A673 (cell line): ENCODE measurements around the gene LBR. TPM values are rescaled to one million over a fixed set of nuclear protein-coding genes. Genes with fewer than 3 reads are reported as not detected.
A peak's percentile ranks its signal among the peaks of the same experiment; 100 is the strongest.
"Not testable (repeated sequence)": the region's sequence is repeated elsewhere in the genome, so short reads cannot be mapped to it uniquely, and the experiment has no call there.

ENCODE experiments used
- BruUV-seq: library from RNA; stranded (reverse); fragments of 400-500 nt; replicated peaks from 2 replicates; lab custom pipeline; 2021; lab: Mats Ljungman, UMichigan
- CTCF ChIA-PET: fragments of 300-600 bp; sonication (Branson Sonifier 250); formaldehyde crosslinking; loops from one replicate; lab custom pipeline; 2022; ENCODE audit warnings: antibody characterized with exemption; lab: Charles Lee
- POLR2A ChIA-PET: fragments of 300-600 bp; sonication (Branson Sonifier 250); formaldehyde crosslinking; loops from one replicate; lab custom pipeline; 2022; ENCODE audit warnings: antibody characterized with exemption; ENCODE audit not compliant: low non-redundant PET; lab: Charles Lee
- DNase-seq: peaks from one replicate; pipeline ENCODE4 v3.0.0-alpha.2; 2015; ENCODE audit warnings: low spot score
- H3K27ac ChIP-seq: fragments of 200-600 bp; sonication (generic); 2 replicates; pipeline ENCODE4 v1.5.1; 2016; ENCODE audit warnings: mixed run types, low read depth, mild to moderate bottlenecking, mixed read lengths, antibody characterized with exemption, low read length; ENCODE audit not compliant: poor library complexity, severe bottlenecking
- H3K27me3 ChIP-seq: fragments of 200-600 bp; sonication (generic); replicated peaks from 2 replicates; pipeline ENCODE4 v1.6.1; 2017; ENCODE audit warnings: mixed run types, low read depth, mild to moderate bottlenecking, mixed read lengths, antibody characterized with exemption, low read length; ENCODE audit not compliant: insufficient read depth, poor library complexity
- H3K36me3 ChIP-seq: fragments of 200-600 bp; sonication (generic); 2 replicates; pipeline ENCODE4 v1.6.1; 2016; ENCODE audit warnings: mixed run types, mild to moderate bottlenecking, mixed read lengths, antibody characterized with exemption, low read length; ENCODE audit not compliant: insufficient read depth, poor library complexity, severe bottlenecking
- H3K4me1 ChIP-seq: fragments of 200-600 bp; sonication (generic); 2 replicates; pipeline ENCODE4 v1.6.1; 2017; ENCODE audit warnings: mixed run types, mild to moderate bottlenecking, mixed read lengths, antibody characterized with exemption, low read length; ENCODE audit not compliant: insufficient read depth, poor library complexity, severe bottlenecking
- H3K4me3 ChIP-seq: fragments of 200-600 bp; sonication (generic); 2 replicates; pipeline ENCODE4 v1.5.1; 2016; ENCODE audit warnings: low read depth, mixed run types, mild to moderate bottlenecking, mixed read lengths, low read length; ENCODE audit not compliant: poor library complexity, severe bottlenecking
- H3K9me3 ChIP-seq: fragments of 200-600 bp; sonication (generic); 2 replicates; pipeline ENCODE4 v1.6.1; 2016; ENCODE audit warnings: mixed run types, low read depth, mild to moderate bottlenecking, mixed read lengths, antibody characterized with exemption, low read length; ENCODE audit not compliant: poor library complexity, severe bottlenecking
- EZH2 ChIP-seq: fragments of 200-600 bp; sonication (generic); IDR thresholded peaks from 2 replicates; pipeline ENCODE4 v1.6.1; 2017; ENCODE audit warnings: borderline replicate concordance, low read depth, mild to moderate bottlenecking, mixed read lengths, antibody characterized with exemption, low read length; ENCODE audit not compliant: poor library complexity, severe bottlenecking
- intact Hi-C: fragments of 100-400 bp; cut with micrococcal nuclease; formaldehyde crosslinking; loops from one replicate; pipeline ENCODE4 v1.10.0; 2022; ENCODE audit not compliant: unreplicated experiment
- total RNA-seq: library from RNA; stranded (reverse); gene quantifications from 2 replicates; pipeline ENCODE4 v1.2.3, GENCODE V29; 2021
- TF ChIP-seq, protein P1 (sequence below): fragments of 300-800, 200-600 bp; sonication (generic); conservative IDR thresholded peaks from 2 replicates; pipeline ENCODE4 v1.5.1; 2017; ENCODE audit warnings: low read depth, mild to moderate bottlenecking, antibody characterized with exemption, low read length, moderate library complexity, mixed read lengths

Gene LBR
- total RNA-seq, 1 experiment from 2014 or later = 147 TPM

DNA sequence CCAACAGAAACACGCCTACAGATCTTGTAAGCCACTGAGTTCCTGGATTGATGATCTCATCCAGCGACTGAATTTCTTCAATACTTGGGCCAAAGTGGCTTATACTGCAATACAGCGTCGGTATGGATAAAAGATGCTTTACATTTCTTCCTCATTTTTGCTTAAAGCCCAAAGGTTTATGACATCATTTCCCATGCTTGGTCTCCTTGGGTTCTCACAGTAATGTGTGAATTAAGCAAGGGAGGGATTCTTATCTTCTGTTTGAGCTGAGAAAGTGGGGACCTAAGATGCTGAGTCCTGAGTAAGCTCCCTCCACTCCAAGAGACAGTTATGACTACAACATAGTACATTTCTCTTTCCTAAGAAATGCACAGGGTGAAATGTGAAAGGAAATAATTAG lies 39.5 kb downstream of the LBR start:
- intact Hi-C loops = no loop called here
- Histone ChIP-seq H3K27ac (no peak overlapping the region), H3K4me3 (no peak overlapping the region), H3K27me3 (no peaks in the 10 kb centered on the region), H3K4me1 (no peaks in the 10 kb centered on the region), H3K36me3 (no peaks in the 10 kb centered on the region), H3K9me3 (no peaks in the 10 kb centered on the region)
- BruUV-seq = no TSS peak
- ChIA-PET POLR2A (interaction anchor here (0.6 kb wide), 1 partner anchor 40 kb away, joined by 4 read pairs; no protein-coding TSS in a partner anchor), CTCF (no interaction called here)
- TF ChIP-seq, protein P1, sequence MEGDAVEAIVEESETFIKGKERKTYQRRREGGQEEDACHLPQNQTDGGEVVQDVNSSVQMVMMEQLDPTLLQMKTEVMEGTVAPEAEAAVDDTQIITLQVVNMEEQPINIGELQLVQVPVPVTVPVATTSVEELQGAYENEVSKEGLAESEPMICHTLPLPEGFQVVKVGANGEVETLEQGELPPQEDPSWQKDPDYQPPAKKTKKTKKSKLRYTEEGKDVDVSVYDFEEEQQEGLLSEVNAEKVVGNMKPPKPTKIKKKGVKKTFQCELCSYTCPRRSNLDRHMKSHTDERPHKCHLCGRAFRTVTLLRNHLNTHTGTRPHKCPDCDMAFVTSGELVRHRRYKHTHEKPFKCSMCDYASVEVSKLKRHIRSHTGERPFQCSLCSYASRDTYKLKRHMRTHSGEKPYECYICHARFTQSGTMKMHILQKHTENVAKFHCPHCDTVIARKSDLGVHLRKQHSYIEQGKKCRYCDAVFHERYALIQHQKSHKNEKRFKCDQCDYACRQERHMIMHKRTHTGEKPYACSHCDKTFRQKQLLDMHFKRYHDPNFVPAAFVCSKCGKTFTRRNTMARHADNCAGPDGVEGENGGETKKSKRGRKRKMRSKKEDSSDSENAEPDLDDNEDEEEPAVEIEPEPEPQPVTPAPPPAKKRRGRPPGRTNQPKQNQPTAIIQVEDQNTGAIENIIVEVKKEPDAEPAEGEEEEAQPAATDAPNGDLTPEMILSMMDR = no peak
- TF ChIP-seq EZH2 = no peak
- no peak for DNase-seq

DNA sequence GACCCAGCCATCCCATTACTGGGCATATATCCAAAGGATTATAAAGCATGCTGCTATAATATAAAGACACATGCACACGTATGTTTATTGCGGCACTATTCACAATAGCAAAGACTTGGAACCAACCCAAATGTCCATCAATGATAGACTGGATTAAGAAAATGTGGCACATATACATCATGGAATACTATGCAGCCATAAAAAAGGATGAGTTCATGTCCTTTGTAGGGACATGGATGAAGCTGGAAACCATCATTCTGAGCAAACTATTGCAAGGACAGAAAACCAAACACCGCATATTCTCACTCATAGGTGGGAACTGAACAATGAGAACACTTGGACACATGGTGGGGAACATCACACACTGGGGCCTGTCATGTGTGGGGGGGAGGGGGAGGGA lies 41.0 kb downstream of the LBR start:
- H3K27ac ChIP-seq, H3K4me1 ChIP-seq, intact Hi-C loops, POLR2A ChIA-PET, BruUV-seq, DNase-seq, H3K27me3 ChIP-seq, H3K36me3 ChIP-seq, CTCF ChIA-PET, H3K9me3 ChIP-seq, H3K4me3 ChIP-seq: not testable (repeated sequence)

DNA sequence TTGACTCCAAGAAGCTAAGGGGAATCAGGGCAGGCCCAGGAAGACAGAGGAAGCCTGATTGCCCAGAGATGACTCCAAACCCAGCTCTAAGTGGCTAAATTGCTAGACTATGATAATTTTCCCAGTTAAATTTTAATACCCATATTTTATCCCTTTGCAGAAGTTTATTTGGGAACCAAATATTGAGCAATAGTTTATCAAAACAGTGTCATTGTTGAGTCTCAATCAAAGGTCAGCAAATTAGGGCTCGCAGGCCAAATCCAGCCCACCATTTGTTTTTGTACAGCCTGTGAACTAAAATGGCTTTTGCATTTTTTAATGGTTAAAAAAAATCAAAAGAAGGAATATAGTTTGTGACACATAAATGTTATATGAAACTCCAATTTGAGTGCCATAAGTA lies 47.1 kb downstream of the LBR start:
- TF ChIP-seq EZH2 = no peak
- TF ChIP-seq, protein P1 = no peak
- ChIA-PET CTCF (interaction anchor here (0.5 kb wide), 1 partner anchor 38 kb away, joined by 3 read pairs; no protein-coding TSS in a partner anchor), POLR2A (no interaction called here)
- no peaks in the 10 kb centered on the region for H3K36me3 ChIP-seq
- no peaks in the 10 kb centered on the region for H3K4me1 ChIP-seq
- DNase-seq = no peak
- no peak overlapping the region for H3K4me3 ChIP-seq
- H3K27me3 ChIP-seq = no peaks in the 10 kb centered on the region
- H3K27ac ChIP-seq = no peak overlapping the region
- BruUV-seq = no TSS peak
- H3K9me3 ChIP-seq = no peaks in the 10 kb centered on the region
- intact Hi-C loops = no loop called here

DNA sequence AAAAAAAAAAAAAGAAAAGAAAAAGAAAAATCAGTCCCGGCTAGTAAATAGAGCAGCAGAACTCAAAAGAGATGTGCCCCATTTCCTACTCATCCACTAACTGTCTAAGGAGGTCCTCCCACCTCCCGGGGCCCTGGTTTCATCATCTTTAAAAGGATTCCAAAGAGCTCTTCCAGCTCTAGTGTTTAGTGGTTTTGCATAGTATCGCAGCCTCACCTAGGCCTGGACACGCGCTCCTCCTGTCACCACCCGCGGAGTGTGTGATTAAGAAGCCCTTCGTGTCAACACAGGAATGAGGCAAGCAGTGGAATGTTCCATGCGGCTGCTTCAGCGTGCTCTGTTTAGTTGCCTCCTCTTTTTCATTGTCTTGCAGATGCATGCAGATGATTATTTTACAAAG lies 49.0 kb downstream of the LBR start:
- Histone ChIP-seq H3K4me3 (no peak overlapping the region), H3K27me3 (no peaks in the 10 kb centered on the region), H3K4me1 (no peaks in the 10 kb centered on the region), H3K27ac (no peak overlapping the region), H3K36me3 (no peaks in the 10 kb centered on the region), H3K9me3 (no peaks in the 10 kb centered on the region)
- BruUV-seq = no TSS peak
- POLR2A ChIA-PET = interaction anchor here (0.6 kb wide), 1 partner anchor 1530 kb away, joined by 3 read pairs; no protein-coding TSS in a partner anchor
- TF ChIP-seq EZH2 = no peak
- TF ChIP-seq, protein P1 = no peak
- DNase-seq = peak; percentile 21
- CTCF ChIA-PET = no interaction called here
- intact Hi-C loops = no loop called here
